Activated CD4-positive, alpha-beta T cell treated with anti-CD3 and anti-CD28 coated beads, Interleukin-2, amount 10 ng/mL, durations not matched to agents 7 days and 5 days (primary cell): ENCODE results near the gene DEGS2. TPM values are rescaled to one million over a fixed set of nuclear protein-coding genes. Genes with fewer than 3 reads are reported as not detected.
"Not testable (repeated sequence)": the region's sequence is repeated elsewhere in the genome, so short reads cannot be mapped to it uniquely, and the experiment has no call there.

Source experiments
- CTCF ChIA-PET: fragments of 350-600 bp; sonication (Branson Sonifier 250); formaldehyde crosslinking; loops from one replicate; lab custom pipeline; 2021; ENCODE audit warnings: antibody characterized with exemption; lab: Charles Lee
- POLR2A ChIA-PET: fragments of 350-600 bp; sonication (Branson Sonifier 250); formaldehyde crosslinking; loops from one replicate; lab custom pipeline; 2021; ENCODE audit warnings: antibody characterized with exemption; lab: Charles Lee
- DNase-seq: peaks from one replicate; pipeline ENCODE4 v3.0.0-alpha.2; 2020
- H3K27ac Mint-ChIP-seq: one replicate; pipeline ENCODE4 v1.8.0; 2021; ENCODE audit warnings: mild to moderate bottlenecking, moderate library complexity, mixed read lengths
- H3K27me3 Mint-ChIP-seq: one replicate; pipeline ENCODE4 v1.8.0; 2021; ENCODE audit warnings: mixed read lengths
- H3K36me3 Mint-ChIP-seq: one replicate; pipeline ENCODE4 v1.8.0; 2021; ENCODE audit warnings: low read depth, mixed read lengths
- H3K4me1 Mint-ChIP-seq: one replicate; pipeline ENCODE4 v1.8.0; 2021; ENCODE audit warnings: mixed read lengths
- H3K4me3 Mint-ChIP-seq: one replicate; pipeline ENCODE4 v1.8.0; 2021; ENCODE audit warnings: mild to moderate bottlenecking, moderate library complexity, mixed read lengths
- H3K9me3 Mint-ChIP-seq: one replicate; pipeline ENCODE4 v1.8.0; 2021; ENCODE audit warnings: mixed read lengths
- total RNA-seq, 2 experiments: library from RNA; stranded (reverse); gene quantifications; one replicate each; pipeline ENCODE4 v1.2.3, GENCODE V29; 2021

The DEGS2 gene
- total RNA-seq, result under 1 TPM; 0.15 to 0.23 TPM

GRCh38 chr14:100159094-100159864, at the start of gene DEGS2:
Gene DEGS2 (minus strand): TSS chr14:100159645. CDS start chr14:100159587, 58 bp downstream.
- Mint-ChIP-seq H3K27ac (no peak within 1 kb of the TSS), H3K27me3 (peaks cover 43% of the 10 kb centered on the region), H3K9me3 (peaks cover 7% of the 10 kb centered on the region), H3K4me1 (peaks cover 4% of the 10 kb centered on the region), H3K4me3 (peak within 1 kb of the TSS; percentile 32), H3K36me3 (peaks cover 6% of the 10 kb centered on the region)
- peak; percentile 54 for DNase-seq
- CTCF ChIA-PET, result no interaction called here
- POLR2A ChIA-PET, result no interaction called here

DNA sequence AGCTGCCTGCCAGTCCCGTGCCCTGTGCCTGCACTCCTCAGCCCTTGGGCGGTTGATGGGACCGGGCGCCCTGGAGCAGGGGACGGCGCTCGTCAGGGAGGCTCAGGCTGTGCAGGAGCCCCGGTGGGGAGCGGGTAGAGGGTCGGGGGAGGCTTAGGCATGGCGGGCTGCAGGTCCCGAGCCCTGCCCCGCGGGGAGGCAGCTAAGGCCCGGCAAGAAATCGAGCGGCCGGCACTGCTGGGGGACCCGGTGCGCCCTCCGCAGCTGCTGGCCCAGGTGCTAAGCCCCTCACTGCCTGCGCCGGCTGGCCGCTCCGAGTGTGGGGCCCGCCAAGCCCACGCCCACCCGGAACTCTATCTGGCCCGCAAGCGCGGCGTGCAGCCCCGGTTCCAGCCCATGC, 48.7 kb upstream of the DEGS2 start:
- H3K27ac Mint-ChIP-seq, H3K27me3 Mint-ChIP-seq, H3K4me3 Mint-ChIP-seq, H3K9me3 Mint-ChIP-seq, H3K36me3 Mint-ChIP-seq, DNase-seq, POLR2A ChIA-PET: not testable (repeated sequence)
- peaks cover 11% of the 10 kb centered on the region for H3K4me1 Mint-ChIP-seq
- CTCF ChIA-PET, result interaction anchor here (0.8 to 2.2 kb wide), 3 partner anchors 13 to 15 kb away, joined by 3 to 10 read pairs (median 4); no protein-coding TSS in a partner anchor

GRCh38 chr14:100207588-100207987, 48.1 kb upstream of the DEGS2 start:
- not testable (repeated sequence) for DNase-seq, H3K27me3 Mint-ChIP-seq, H3K36me3 Mint-ChIP-seq, H3K9me3 Mint-ChIP-seq, H3K4me3 Mint-ChIP-seq, H3K27ac Mint-ChIP-seq, H3K4me1 Mint-ChIP-seq
- ChIA-PET POLR2A (interaction anchor here (0.6 kb wide), 1 partner anchor 21 kb away, joined by 3 read pairs; no protein-coding TSS in a partner anchor), CTCF (interaction anchor here (1.4 to 2.2 kb wide), 3 partner anchors 9 to 15 kb away, joined by 4 to 10 read pairs (median 6); no protein-coding TSS in a partner anchor)

GRCh38 chr14:100204835-100205167, 45.4 kb upstream of the DEGS2 start:
- DNase-seq, H3K27me3 Mint-ChIP-seq, H3K9me3 Mint-ChIP-seq, POLR2A ChIA-PET, H3K36me3 Mint-ChIP-seq, H3K27ac Mint-ChIP-seq, H3K4me3 Mint-ChIP-seq, H3K4me1 Mint-ChIP-seq: not testable (repeated sequence)
- CTCF ChIA-PET, result interaction anchor here (0.6 to 5.7 kb wide), 5 partner anchors 11 to 224 kb away, joined by 3 to 41 read pairs (median 3); no protein-coding TSS in a partner anchor

- ChIA-PET POLR2A (no interaction called here), CTCF (interaction anchor here (0.6 to 5.7 kb wide), 5 partner anchors 8 to 223 kb away, joined by 3 to 41 read pairs (median 3); no protein-coding TSS in a partner anchor)
- H3K27me3 Mint-ChIP-seq, result no peaks in the 10 kb centered on the region
- no peak overlapping the region for H3K27ac Mint-ChIP-seq
- peaks cover 5% of the 10 kb centered on the region for H3K9me3 Mint-ChIP-seq
- no peak for DNase-seq
- H3K4me1 Mint-ChIP-seq, result no peaks in the 10 kb centered on the region
- no peaks in the 10 kb centered on the region for H3K36me3 Mint-ChIP-seq
- H3K4me3 Mint-ChIP-seq, result no peak overlapping the region
Measured at GRCh38 chr14:100203962-100204834, 44.8 kb upstream of the DEGS2 start.

- Mint-ChIP-seq H3K4me1 (no peaks in the 10 kb centered on the region), H3K9me3 (peaks cover 5% of the 10 kb centered on the region), H3K27me3 (no peaks in the 10 kb centered on the region), H3K27ac (no peak overlapping the region), H3K36me3 (no peaks in the 10 kb centered on the region), H3K4me3 (no peak overlapping the region)
- no peak for DNase-seq
- ChIA-PET POLR2A (no interaction called here), CTCF (interaction anchor here (0.9 to 5.7 kb wide), 2 partner anchors 9 to 18 kb away, joined by 3 to 41 read pairs; no protein-coding TSS in a partner anchor)
Measured at GRCh38 chr14:100203146-100203545, 43.7 kb upstream of the DEGS2 start.

DNA sequence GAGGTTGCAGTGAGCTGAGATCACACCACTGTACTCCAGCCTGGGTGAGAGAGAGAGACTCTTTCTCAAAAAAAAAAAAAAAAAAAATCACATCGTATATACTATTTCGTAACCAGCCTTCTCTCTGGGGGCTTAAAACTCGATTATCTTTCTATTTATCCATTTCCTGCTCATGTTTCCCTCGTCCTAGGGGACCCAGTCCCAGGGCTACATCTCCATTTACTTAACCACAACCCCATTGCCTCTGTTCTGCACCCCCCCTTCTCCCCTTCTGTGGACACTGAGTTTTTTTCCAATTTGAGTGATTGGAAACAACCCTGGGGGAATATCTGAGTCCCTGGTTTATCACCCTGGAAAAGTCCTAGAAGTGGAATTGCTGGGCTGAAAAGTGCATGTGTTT, 43.3 kb upstream of the DEGS2 start:
- H3K4me3 Mint-ChIP-seq, result no peak overlapping the region
- no peaks in the 10 kb centered on the region for H3K4me1 Mint-ChIP-seq
- DNase-seq, result no peak
- no peak overlapping the region for H3K27ac Mint-ChIP-seq
- peaks cover 4% of the 10 kb centered on the region for H3K9me3 Mint-ChIP-seq
- ChIA-PET POLR2A (no interaction called here), CTCF (interaction anchor here (5.7 kb wide), 1 partner anchor 9 kb away, joined by 41 read pairs; no protein-coding TSS in a partner anchor)
- no peaks in the 10 kb centered on the region for H3K36me3 Mint-ChIP-seq
- H3K27me3 Mint-ChIP-seq, result no peaks in the 10 kb centered on the region

DNA sequence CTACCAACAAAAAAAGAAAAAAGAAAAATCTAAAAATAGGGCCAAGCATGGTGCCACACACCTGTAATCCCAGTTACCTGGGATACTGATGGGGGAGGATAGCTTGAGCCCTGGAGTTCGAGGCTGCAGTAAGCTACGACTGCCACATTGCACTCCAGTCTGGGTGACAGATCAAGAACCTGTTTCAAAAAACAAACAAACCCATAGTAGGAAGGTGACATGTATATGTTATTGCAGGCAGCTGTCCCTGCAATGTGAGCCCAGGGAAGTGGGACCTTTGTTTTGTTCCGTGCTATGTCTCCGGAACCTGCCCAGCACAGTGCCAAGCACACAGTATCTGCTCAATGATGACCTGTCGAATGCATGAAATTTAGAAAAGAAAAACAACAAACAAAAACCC, 42.3 kb upstream of the DEGS2 start:
- H3K4me1 Mint-ChIP-seq, result no peaks in the 10 kb centered on the region
- H3K36me3 Mint-ChIP-seq, result no peaks in the 10 kb centered on the region
- ChIA-PET CTCF (interaction anchor here (5.7 kb wide), 1 partner anchor 8 kb away, joined by 41 read pairs; no protein-coding TSS in a partner anchor), POLR2A (no interaction called here)
- H3K27me3 Mint-ChIP-seq, result no peaks in the 10 kb centered on the region
- no peaks in the 10 kb centered on the region for H3K9me3 Mint-ChIP-seq
- DNase-seq, result no peak
- no peak overlapping the region for H3K27ac Mint-ChIP-seq
- H3K4me3 Mint-ChIP-seq, result no peak overlapping the region

DNA sequence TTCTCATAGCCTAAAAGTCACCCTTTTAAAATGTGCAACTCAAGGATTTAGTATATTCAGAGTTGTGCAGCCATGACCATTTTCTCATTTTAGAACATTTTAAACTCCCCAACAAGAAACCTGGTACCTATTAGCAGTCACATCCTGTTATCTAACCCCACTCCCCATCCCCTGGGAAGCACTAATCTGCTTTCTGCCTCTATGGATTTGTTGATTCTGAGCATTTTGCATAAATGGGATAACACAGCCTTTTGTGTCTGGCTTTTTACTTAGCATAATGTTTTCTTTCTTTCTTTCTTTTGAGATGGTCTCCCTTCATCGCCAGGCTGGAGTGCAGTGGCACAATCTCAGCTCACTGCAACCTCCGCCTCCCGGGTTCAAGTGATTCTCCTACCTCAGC, 40.9 kb upstream of the DEGS2 start:
- ChIA-PET CTCF (interaction anchor here (0.7 to 5.7 kb wide), 2 partner anchors 6 to 111 kb away, joined by 4 to 41 read pairs; no protein-coding TSS in a partner anchor), POLR2A (no interaction called here)
- no peak overlapping the region for H3K27ac Mint-ChIP-seq
- no peaks in the 10 kb centered on the region for H3K36me3 Mint-ChIP-seq
- H3K4me3 Mint-ChIP-seq, result no peak overlapping the region
- H3K9me3 Mint-ChIP-seq, result no peaks in the 10 kb centered on the region
- no peaks in the 10 kb centered on the region for H3K27me3 Mint-ChIP-seq
- DNase-seq, result no peak
- H3K4me1 Mint-ChIP-seq, result no peaks in the 10 kb centered on the region

DNA sequence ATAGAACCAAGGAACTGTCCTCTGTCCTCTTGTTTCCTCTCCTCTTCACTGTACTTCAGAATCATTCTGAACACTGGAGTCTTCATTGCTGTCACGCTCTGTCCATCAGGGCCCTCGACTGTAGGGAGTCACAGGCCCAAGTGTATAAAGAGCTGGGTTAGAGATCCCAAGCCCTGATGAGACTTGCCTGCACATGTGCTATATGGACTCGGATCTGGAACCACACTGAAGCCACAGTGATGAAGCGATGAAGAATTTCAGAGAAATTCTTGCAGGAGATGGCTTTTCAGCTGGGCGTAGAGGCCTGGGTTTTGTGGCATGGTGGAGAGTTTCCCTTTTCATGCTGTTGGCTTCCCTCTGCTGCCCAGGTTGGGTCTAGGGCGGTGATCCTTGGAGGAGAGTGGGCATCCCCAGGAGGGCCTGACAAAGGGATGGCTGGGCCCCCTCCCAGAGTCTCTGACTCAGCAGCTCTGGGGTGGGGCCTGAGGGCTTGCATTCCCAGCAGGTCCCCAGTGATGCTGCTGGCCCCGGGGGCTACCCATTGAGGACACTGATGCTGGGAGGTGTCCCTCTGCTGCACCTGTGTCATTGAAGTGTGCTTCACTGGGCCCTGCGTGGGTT, 39.9 kb upstream of the DEGS2 start:
- ChIA-PET POLR2A (no interaction called here), CTCF (interaction anchor here (0.7 kb wide), 1 partner anchor 112 kb away, joined by 4 read pairs; no protein-coding TSS in a partner anchor)
- Mint-ChIP-seq H3K9me3 (no peaks in the 10 kb centered on the region), H3K4me3 (no peak overlapping the region), H3K36me3 (no peaks in the 10 kb centered on the region), H3K27me3 (no peaks in the 10 kb centered on the region), H3K4me1 (no peaks in the 10 kb centered on the region), H3K27ac (no peak overlapping the region)
- DNase-seq, result no peak

DNA sequence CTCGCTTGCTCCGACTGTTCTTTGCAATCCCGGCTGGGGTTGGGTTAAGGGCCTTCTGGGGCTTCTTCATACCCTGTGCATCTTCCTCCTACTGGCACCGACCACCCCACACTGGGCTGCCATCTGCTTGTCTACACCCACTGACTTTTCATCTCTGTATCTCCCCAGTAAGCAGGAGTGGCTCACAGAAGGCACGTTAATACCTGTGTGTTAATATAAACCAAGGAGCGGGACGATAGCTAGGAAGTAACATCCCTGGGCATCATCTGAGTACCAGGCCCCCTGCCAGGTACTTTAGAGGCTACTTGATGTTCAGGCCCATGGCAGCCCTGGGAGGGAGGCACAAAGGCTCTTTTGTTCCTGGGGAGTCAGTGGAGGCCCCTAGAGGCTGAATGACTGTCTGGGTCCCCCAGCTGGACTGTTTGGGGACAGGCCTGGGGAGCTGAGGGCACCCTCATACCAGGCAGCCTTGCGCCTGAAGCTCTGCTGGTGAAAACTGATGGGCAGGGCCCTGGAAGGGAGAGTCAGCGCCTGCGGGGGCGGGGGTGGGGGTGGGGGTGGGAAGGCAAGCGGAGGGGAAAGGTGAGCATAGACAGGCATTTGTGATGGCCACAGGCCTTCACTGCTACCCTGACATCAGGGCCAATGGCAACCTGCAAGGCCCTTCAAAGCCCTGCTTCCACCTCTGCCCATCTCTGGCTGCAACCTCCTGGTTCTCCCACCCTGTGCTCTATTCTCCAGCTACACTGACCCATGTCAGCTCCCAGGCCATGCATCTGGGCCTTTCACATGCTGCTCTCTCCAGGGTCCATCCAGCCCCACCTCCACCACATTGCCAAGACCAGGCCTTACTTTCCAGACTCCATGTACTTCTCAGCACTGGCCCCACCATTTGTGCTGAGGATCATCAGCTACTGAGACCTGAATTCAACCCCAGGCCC, 34.2 kb upstream of the DEGS2 start:
- Mint-ChIP-seq H3K27ac (peak overlapping the region; percentile 95), H3K36me3 (no peaks in the 10 kb centered on the region), H3K27me3 (no peaks in the 10 kb centered on the region), H3K9me3 (no peaks in the 10 kb centered on the region), H3K4me3 (peak overlapping the region; percentile 59), H3K4me1 (peaks cover 12% of the 10 kb centered on the region)
- CTCF ChIA-PET, result interaction anchor here (0.5 to 7.5 kb wide), 49 partner anchors 9 to 424 kb away, joined by 3 to 55 read pairs (median 5); partner anchors contain the start of gene EVL
- POLR2A ChIA-PET, result no interaction called here
- DNase-seq, result peak; percentile 12
